Nephron progenitor cell (in vitro differentiated cells): ENCODE results near the gene PID1.

Source experiments
- DNase-seq: peaks from one replicate; pipeline ENCODE4 v3.0.0; 2021
- H3K27ac Mint-ChIP-seq: 2 replicates; pipeline ENCODE4 v1.8.0; 2021; ENCODE audit warnings: mild to moderate bottlenecking, moderate library complexity, mixed read lengths
- H3K27me3 Mint-ChIP-seq: 2 replicates; pipeline ENCODE4 v1.8.0; 2021; ENCODE audit warnings: mild to moderate bottlenecking, low read depth, mixed read lengths; ENCODE audit not compliant: poor library complexity
- H3K36me3 Mint-ChIP-seq: 2 replicates; pipeline ENCODE4 v1.8.0; 2021; ENCODE audit warnings: low read depth, mixed read lengths
- H3K4me1 Mint-ChIP-seq: 2 replicates; pipeline ENCODE4 v1.8.0; 2021; ENCODE audit warnings: mixed read lengths
- H3K4me3 Mint-ChIP-seq: 2 replicates; pipeline ENCODE4 v1.8.0; 2021; ENCODE audit warnings: mild to moderate bottlenecking, moderate library complexity, mixed read lengths
- H3K9me3 Mint-ChIP-seq: 2 replicates; pipeline ENCODE4 v1.8.0; 2021; ENCODE audit warnings: mild to moderate bottlenecking, moderate library complexity, mixed read lengths
- CTCF ChIP-seq: fragments of 200-600 bp; sonication (generic); IDR thresholded peaks from 2 replicates; pipeline ENCODE4 v1.5.0; 2021; ENCODE audit warnings: antibody characterized with exemption

Gene PID1

GRCh38 chr2:229173825-229174359 lies 97.2 kb downstream of the PID1 start:
- no peak for DNase-seq
- no peaks in the 10 kb centered on the region for H3K9me3 Mint-ChIP-seq
- no peaks in the 10 kb centered on the region for H3K4me1 Mint-ChIP-seq
- TF ChIP-seq CTCF = no peak
- H3K4me3 Mint-ChIP-seq = no peak overlapping the region
- no peaks in the 10 kb centered on the region for H3K36me3 Mint-ChIP-seq
- peaks cover 6% of the 10 kb centered on the region for H3K27me3 Mint-ChIP-seq
- H3K27ac Mint-ChIP-seq = no peak overlapping the region

GRCh38 chr2:229170916-229171315 lies 100.2 kb downstream of the PID1 start:
- DNase-seq = no peak
- Mint-ChIP-seq H3K4me3 (no peak overlapping the region), H3K36me3 (no peaks in the 10 kb centered on the region), H3K4me1 (no peaks in the 10 kb centered on the region), H3K27me3 (peaks cover 6% of the 10 kb centered on the region), H3K27ac (no peak overlapping the region), H3K9me3 (no peaks in the 10 kb centered on the region)
- no peak for TF ChIP-seq CTCF

GRCh38 chr2:229170171-229170570 lies 100.9 kb downstream of the PID1 start:
- no peak overlapping the region for H3K4me3 Mint-ChIP-seq
- H3K36me3 Mint-ChIP-seq = no peaks in the 10 kb centered on the region
- H3K4me1 Mint-ChIP-seq = no peaks in the 10 kb centered on the region
- no peak overlapping the region for H3K27ac Mint-ChIP-seq
- no peak for DNase-seq
- no peak for TF ChIP-seq CTCF
- no peaks in the 10 kb centered on the region for H3K9me3 Mint-ChIP-seq
- peaks cover 6% of the 10 kb centered on the region for H3K27me3 Mint-ChIP-seq

- no peaks in the 10 kb centered on the region for H3K4me1 Mint-ChIP-seq
- DNase-seq = no peak
- no peak overlapping the region for H3K4me3 Mint-ChIP-seq
- no peaks in the 10 kb centered on the region for H3K9me3 Mint-ChIP-seq
- H3K27ac Mint-ChIP-seq = no peak overlapping the region
- peaks cover 6% of the 10 kb centered on the region for H3K27me3 Mint-ChIP-seq
- TF ChIP-seq CTCF = no peak
- no peaks in the 10 kb centered on the region for H3K36me3 Mint-ChIP-seq
Measured at GRCh38 chr2:229169751-229170150, 101.3 kb downstream of the PID1 start.

- DNase-seq = no peak
- no peak for TF ChIP-seq CTCF
- H3K4me1 Mint-ChIP-seq = peaks cover 4% of the 10 kb centered on the region
- no peaks in the 10 kb centered on the region for H3K36me3 Mint-ChIP-seq
- H3K9me3 Mint-ChIP-seq = no peaks in the 10 kb centered on the region
- H3K4me3 Mint-ChIP-seq = no peak overlapping the region
- H3K27me3 Mint-ChIP-seq = no peaks in the 10 kb centered on the region
- no peak overlapping the region for H3K27ac Mint-ChIP-seq
Measured at GRCh38 chr2:229164545-229165249, 106.4 kb downstream of the PID1 start.

- Mint-ChIP-seq H3K27me3 (no peaks in the 10 kb centered on the region), H3K36me3 (no peaks in the 10 kb centered on the region), H3K4me3 (no peak overlapping the region), H3K4me1 (peaks cover 4% of the 10 kb centered on the region), H3K9me3 (no peaks in the 10 kb centered on the region), H3K27ac (no peak overlapping the region)
- no peak for TF ChIP-seq CTCF
- DNase-seq = no peak
Measured at GRCh38 chr2:229163893-229164292, 107.2 kb downstream of the PID1 start.
